GM20431 (cell line): ENCODE measurements around the gene ATP6V0A1.
"Not testable (repeated sequence)": the region's sequence is repeated elsewhere in the genome, so short reads cannot be mapped to it uniquely, and the experiment has no call there.

ENCODE experiments used
- in situ Hi-C: fragments of 300-500 bp; cut with MseI, MboI; formaldehyde crosslinking; loops from one replicate; pipeline ENCODE4 v1.15.0; 2020; ENCODE audit warnings: low sequenced_read_pairs; ENCODE audit not compliant: unreplicated experiment

Gene ATP6V0A1

DNA sequence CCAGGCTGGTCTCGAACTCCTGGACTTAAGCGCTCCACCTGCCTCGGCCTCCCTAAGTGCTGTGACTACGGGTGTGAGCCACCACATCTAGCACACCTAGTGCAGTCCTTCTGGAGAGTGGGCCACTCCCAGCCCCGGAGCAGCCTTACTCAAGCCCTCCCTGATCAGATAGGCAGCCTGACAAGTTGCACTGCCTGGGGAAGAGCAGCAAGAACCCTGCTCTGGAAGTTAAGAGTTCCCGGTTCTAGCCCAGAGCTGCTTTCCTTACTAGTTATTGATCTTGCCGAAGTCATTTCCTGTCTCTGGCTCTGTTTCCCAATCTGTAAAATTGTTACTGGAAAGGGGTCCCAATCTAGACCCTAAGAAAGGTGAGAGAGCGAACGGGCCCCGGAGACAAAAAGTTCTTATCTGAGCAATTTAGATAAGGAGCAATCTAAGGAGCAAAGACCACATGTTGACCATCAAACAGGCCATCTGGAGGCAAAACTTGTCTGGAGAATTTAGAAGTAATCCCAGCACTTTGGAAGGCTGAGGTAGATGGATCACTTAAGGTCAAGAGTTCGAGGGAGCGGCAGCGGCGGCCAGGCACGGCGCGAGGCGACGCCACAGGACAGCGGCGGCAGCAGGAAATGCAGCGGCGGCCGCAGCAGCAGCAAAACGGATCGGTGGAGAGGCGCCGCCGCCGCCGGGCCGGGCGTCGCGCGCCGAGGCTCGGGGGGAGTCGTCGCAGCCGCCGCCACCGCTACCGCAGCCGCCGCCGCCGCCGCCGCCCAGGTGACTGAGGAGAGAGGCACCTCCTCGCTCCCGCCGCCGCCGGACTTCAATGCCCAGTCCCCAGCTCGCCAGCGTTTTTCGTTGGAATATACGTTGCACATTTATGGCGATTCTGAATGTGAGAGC is 73.0 kb downstream of the ATP6V0A1 start:
- in situ Hi-C loops: no loop called here

DNA sequence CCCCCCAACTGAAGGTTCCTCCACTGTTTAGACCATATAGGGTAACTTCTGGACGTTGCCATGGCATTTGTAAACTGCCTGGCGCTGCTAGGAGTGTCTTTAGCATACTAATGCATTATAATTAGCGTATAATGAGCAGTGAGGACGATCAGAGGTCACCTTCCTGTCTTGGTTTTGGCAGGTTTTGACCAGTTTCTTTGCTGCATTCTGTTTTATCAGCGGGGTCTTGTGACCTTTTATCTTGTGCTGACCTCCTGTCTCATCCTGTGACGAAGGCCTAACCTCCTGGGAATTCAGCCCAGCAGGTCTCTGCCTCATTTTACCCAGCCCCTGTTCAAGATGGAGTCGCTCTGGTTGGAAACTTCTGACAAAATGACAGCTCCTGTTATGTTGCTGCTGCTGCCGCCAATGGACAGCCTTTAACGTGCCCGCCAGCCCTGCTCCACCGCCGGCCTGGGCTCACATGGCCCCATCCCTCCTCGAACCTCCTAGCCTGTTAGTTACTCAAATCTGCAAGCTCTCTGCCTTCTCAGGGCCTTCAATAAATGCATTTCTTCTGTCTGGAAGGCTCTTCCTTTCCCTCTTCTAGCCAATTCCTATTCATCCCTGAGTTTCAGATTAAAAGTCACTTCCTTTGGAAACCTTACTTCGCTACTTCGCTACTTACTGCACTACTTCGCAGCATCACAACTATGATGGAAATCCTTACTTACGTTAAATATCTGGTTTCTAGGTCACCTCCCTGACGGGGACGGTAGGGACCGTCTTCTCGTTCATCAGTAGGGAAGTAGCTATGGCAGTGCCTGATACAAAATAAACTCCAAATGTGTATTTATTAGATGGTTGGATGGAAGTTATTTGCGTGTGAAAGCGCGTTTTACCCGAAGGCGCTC is 76.7 kb downstream of the ATP6V0A1 start:
- in situ Hi-C loops: no loop called here

DNA sequence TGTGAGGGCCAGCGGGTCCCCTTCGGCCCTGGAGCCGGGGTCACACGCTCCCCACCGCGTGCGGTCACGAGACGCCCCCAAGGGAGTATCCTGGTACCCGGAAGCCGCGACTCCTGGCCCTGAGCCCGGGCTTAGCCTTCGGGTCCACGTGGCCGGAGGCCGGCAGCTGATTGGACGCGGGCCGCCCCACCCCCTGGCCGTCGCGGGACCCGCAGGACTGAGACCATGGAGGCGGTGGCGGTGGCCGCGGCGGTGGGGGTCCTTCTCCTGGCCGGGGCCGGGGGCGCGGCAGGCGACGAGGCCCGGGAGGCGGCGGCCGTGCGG is 77.3 kb downstream of the ATP6V0A1 start, which contains the start of gene NAGLU:
NAGLU (plus strand) TSS at position 194 of the 324 bp plus-strand sequence; CDS start at position 226, 32 bp downstream.
- in situ Hi-C loops: no loop called here

DNA sequence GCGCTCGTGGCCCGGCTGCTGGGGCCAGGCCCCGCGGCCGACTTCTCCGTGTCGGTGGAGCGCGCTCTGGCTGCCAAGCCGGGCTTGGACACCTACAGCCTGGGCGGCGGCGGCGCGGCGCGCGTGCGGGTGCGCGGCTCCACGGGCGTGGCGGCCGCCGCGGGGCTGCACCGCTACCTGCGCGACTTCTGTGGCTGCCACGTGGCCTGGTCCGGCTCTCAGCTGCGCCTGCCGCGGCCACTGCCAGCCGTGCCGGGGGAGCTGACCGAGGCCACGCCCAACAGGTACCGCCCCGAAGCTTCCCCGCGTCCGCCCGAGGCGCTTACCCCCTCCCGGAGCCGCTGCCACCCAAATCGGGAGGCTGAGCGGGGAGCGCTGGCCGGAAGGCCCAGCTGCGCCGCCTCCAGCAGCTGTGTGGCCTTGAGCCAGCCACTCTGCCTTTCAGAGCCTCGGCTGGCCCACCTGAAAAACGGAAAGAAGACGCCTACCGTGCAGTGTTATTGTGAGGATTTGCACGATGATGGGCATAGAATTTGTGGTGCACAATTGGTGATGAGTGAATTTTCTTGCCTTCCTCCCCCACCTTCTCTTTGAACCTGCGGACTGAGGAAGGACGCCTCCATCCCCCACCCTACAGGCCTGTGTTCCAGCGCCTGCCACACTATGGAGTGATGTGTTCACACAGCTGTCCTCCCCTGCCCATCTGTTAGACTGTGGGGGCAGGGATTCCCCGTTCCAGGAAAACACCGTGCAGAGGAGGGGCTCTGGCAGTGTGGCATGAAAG is 77.9 kb downstream of the ATP6V0A1 start:
- in situ Hi-C loops: no loop called here

DNA sequence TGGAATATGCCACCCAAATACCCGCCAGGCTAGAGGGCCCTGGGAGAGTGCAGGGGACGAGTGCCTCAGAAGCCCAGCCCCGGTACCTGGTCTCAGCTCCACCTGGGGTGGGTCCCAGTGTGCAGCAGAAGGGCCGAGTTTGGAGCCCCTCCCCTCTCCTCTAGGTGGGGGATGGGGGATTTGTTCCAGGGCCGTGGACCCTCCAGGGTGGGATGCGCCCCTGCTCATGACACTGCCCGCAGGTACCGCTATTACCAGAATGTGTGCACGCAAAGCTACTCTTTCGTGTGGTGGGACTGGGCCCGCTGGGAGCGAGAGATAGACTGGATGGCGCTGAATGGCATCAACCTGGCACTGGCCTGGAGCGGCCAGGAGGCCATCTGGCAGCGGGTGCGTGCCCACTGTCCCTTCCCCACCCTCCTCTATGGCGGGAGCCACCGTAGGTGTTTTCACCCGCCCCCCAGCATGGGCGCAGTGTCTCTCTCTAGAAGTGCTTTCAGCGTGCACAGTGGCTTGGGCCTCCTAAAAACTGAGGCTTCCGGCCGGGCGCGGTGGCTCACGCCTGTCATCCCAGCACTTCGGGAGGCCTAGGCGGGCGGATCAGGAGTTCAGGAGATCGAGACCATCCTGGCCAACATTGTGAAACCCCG is 78.6 kb downstream of the ATP6V0A1 start:
- in situ Hi-C loops: no loop called here

DNA sequence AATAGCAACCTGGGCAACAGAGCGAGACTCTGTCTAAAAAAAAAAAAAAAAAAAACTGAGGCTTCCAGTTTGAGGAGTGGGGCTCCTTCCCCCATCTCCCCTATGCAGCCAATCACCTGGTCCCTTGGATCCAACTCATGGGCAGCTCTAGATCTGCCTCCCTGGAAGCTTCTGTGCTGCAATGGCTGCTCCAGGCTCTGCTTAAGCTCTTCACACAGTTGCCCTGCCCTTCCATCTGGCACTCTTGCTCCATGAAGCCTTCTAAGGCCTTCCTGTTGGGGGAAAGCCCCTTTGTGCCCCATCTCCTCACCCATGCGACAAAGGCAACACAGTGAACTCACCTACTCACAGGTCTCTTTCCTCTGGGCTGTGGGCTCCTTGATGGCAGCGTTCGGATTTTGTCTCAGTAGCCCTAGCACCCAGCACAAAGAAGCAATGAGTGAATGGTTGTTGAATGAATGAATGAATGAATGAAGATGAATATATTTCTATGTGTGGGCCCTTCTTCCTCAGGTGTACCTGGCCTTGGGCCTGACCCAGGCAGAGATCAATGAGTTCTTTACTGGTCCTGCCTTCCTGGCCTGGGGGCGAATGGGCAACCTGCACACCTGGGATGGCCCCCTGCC is 79.3 kb downstream of the ATP6V0A1 start:
- in situ Hi-C loops: no loop called here

DNA sequence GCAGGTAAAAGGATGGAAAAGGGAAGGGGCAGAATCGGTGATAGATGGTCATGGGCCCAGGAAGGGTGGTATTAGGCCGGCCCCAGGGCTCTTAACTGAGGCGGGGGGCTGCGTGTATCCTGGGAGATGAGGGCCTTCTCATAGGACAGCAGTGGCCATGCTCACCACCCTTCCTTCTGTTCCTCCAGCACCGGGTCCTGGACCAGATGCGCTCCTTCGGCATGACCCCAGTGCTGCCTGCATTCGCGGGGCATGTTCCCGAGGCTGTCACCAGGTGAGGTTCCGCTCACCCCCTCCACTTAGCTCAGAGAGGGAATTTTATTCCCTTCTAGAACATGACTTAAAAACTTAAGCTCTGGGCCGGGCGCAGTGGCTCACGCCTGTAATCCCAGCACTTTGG is 79.8 kb downstream of the ATP6V0A1 start:
- in situ Hi-C loops: no loop called here

DNA sequence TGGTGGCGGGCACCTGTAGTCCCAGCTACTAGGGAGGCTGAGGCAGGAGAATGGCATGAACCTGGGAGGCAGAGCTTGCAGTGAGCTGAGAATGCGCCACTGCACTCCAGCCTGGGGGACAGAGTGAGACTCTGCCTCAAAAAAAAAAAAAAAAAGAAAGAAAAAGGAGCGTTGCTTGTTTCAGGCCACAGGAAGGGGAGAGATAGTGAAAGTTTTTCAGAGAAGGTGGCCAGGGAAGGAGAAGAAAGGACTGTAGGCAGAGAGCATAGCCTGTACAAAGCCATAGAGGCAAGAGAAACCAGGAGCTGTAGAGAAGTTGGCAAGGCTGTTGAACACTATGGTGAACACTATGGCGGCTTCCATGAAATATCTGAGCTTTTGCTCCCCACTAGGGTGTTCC is 81.9 kb downstream of the ATP6V0A1 start:
- in situ Hi-C loops: not testable (repeated sequence)

DNA sequence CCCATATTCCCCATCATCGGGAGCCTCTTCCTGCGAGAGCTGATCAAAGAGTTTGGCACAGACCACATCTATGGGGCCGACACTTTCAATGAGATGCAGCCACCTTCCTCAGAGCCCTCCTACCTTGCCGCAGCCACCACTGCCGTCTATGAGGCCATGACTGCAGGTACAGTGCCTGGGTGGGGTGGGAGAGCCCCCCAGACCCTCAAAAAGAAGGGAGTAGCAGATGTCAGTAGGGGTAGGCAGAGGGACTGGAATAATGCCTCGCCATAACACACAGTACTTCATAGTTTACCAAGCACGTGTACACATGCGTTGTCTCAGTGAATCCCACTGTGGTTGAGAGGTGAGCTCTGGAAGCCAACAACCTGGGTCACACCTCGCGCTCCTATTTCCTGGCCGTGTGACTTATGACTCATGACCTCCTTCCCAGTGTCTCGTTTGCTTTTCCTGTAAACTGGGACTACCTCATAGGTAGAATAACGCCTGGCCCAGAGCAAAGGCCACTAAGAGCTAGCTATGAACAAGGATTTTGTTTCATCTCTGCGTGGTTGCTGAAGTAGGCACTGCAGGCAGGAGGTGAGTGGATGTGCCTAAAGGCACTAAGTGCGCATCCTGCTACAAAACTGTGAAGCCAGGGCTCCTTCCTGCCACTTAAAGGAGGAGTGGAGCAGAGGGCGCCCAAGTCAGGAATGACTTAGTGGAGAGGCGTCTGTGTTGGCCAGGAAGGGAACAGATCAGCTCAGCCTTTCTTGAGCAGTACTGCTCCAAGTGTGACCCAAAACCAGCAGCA is 82.6 kb downstream of the ATP6V0A1 start:
- in situ Hi-C loops: no loop called here

DNA sequence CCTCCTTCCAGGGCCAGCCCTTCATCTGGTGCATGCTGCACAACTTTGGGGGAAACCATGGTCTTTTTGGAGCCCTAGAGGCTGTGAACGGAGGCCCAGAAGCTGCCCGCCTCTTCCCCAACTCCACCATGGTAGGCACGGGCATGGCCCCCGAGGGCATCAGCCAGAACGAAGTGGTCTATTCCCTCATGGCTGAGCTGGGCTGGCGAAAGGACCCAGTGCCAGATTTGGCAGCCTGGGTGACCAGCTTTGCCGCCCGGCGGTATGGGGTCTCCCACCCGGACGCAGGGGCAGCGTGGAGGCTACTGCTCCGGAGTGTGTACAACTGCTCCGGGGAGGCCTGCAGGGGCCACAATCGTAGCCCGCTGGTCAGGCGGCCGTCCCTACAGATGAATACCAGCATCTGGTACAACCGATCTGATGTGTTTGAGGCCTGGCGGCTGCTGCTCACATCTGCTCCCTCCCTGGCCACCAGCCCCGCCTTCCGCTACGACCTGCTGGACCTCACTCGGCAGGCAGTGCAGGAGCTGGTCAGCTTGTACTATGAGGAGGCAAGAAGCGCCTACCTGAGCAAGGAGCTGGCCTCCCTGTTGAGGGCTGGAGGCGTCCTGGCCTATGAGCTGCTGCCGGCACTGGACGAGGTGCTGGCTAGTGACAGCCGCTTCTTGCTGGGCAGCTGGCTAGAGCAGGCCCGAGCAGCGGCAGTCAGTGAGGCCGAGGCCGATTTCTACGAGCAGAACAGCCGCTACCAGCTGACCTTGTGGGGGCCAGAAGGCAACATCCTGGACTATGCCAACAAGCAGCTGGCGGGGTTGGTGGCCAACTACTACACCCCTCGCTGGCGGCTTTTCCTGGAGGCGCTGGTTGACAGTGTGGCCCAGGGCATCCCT is 84.8 kb downstream of the ATP6V0A1 start:
- in situ Hi-C loops: no loop called here

DNA sequence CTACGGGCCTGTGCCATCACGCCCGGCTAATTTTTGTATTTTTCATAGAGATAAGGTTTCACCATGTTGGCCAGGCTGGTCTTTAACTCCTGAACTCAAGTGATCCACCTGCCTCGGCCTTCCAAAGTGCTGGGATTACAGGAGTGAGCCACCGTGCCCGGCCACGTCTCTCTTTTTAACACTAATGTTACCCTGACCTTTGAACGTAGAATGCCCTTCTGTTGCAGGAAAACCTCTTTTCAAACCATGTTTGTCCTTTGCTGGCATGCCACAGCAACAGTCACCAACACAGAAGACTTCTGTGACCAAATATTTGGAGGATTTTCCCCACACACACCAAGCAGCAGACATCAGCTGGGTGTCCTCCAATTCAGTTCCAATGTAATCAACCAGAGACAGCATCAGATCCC is 86.2 kb downstream of the ATP6V0A1 start:
- in situ Hi-C loops: no loop called here

DNA sequence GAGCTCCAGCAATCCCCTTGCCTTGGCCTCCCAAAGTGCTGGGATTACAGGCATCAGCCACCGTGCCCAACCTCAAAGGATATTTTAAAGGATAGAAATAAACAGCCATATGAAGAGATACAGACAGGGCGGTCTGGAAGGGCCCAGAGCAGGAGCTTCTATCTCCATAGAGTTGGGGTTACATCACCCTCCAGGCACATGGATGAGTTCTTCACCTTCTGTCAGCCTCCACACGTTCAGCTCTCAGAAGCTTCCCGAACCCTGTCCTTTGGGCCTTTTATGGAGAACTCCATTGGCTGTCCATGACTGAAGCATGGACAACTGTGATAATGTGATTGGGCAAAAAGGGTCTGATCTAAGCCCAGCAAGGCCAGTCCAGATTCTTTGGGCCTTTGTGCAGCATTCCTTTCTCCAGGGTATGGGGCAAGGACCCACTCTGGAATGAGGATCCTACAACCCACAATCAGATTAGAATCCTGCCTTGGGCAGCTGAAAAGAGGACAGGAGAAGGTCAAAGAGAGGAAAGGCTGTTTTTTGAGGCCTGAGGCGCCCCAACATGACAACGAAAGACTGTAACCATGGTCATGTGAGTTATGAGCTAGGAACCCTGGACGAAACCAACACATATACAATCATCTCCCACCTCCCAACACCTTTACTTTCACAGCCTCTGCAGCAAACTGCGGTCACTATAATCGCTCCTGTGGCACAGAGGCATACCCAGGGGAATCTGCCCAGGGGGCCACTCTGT is 87.3 kb downstream of the ATP6V0A1 start:
- in situ Hi-C loops: not testable (repeated sequence)

DNA sequence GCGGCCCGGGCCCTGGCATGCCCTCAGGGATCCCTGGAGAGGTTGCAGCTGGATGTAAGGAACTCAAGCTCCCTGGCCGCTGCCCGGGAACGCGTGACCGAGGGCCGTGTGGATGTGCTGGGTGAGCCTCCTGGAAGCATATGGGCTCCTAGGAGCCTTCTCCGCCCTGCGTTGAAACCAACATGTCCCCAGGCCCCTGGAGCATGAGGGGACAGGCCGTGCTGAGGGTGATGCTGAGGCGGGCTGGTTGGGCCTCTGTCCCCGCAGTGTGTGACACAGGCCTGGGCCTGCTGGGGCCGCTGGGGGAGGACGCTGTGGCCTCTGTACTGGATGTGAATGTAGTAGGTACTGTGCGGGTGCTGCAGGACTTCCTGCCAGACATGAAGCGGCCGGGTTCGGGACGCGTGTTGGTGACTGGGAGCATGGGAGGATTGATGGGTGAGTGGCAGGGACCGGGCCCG is 88.4 kb downstream of the ATP6V0A1 start:
- in situ Hi-C loops: no loop called here

DNA sequence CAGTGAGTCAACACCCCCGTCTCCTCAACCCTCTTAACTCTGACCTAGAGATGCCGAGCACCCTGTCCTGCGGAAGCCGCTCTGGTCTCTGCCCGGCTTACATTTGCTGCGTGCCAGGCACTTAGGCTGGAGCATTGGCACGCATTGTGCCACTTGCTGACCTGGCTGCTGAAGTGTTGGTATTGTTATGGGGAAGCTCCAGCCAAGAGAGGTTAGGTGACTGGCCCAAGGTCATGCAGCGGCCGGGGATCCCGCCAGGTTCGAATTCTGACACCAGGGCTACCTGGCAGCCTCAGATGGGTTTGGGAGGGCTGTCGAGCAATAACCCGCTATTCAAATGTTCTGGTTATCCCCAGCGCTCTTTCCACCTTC is 89.0 kb downstream of the ATP6V0A1 start:
- in situ Hi-C loops: no loop called here

DNA sequence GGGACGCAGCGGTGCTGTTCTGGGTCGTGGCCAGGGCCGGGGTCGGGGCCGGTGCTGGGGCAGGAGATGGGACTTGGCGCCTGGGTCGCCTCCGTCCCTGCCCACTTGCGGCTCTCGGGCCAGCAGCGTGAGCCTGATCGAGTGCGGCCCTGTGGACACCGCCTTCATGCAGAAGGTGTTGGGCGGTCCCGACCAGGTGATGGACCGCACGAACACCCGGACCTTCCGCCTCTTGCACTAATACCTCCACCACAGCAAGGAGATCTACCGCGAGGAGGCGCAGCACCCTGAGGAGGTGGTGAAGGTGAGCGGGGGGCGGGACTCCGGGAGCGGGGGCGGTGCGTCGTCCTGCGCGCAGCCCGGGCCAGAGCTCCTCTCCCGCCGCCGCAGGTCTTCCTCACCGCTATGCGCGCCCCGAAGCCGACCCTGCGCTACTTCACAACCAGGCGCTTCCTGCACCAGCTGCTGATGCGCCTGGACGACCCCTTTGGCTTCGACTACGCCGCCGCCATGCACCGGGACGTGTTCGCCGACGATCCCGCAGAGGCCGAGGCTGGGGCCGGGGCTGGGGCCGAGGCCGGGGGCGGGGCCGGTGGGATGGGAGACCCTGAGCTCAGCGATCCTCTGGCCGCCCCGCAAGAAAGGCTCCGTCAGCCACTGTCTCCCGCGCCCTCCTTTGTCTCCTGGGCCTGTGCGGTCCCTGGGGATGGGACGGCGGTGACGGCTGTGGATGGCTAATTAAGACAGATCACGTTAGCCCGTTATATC is 89.6 kb downstream of the ATP6V0A1 start:
- in situ Hi-C loops: no loop called here
